ENCODE measurements around the gene VPS52. TPM values are rescaled to one million over a fixed set of nuclear protein-coding genes. Genes with fewer than 3 reads are reported as not detected.

Gene VPS52
- total and polyA plus RNA-seq, 9 of the 15 experiments (the other 6 are each of a cell fraction or from before 2014, with no cell fraction given), result 24.4 to 103 (median 40.2) TPM

DNA sequence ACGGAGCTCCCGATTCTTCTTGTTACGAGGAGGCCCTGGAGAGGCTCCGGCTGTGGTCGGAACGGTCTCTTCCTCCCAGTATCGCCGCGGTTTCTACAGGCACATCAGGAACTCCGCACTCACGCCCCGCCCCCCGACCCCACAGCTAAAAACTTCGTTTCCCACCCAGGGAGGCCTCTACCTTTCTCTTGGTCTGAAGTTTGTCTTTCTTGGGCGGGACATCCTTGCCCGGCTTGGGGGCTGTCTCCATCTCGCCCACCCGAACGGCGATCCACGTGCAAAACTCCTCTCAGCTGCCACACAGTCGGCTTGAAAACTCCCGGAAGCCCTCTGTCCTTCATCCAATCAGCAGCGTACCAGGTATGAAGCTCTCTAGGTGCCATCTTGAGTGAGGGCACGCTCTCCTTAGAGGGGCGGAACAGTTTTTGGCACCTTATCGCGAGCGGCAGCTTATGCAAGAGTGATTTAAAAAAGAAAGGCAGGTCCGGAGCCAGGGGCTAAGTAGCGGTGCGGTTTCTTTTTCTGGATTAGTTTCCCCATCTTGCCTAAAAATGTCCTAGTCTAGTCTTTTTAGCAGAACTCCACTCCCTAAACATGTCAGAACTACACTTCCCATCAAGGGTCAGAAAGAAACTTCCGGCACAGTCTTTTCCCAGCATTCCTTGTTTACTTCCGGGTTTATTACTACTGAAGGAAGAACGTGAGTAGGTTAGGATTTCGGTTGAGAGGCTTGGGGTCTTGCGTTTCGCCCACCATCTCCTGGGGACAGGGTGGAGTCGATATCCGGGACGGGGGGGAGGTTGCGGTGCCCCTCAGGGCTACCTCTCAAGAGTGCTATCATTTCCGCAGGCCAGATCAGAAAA lies 17.5 kb upstream of the VPS52 start, which contains the start of the genes PFDN6 and WDR46 (continued):
- TF ChIP-seq AFF1 (IDR thresholded peaks at IDR 0.05; ENCODE audit: low read depth in 1 of 2, partially characterized antibody in 2 of 2) (peak; percentile 79 to 98), BHLHE40 (IDR thresholded peaks at IDR 0.05; ENCODE audit: low read length) (peak; percentile 80), MYC (IDR thresholded peaks at IDR 0.05; ENCODE audit: low read depth, low read length) (peak; percentile 94), MYC (CRISPR knock-in tag; IDR thresholded peaks at IDR 0.05; ENCODE audit: borderline replicate concordance, low read depth) (no peak), ZNF639 (CRISPR knock-in tag; conservative IDR thresholded peaks at IDR 0.05 in 1 of 2, IDR thresholded peaks at IDR 0.05 in 1 of 2) (peak in 1 of 2 experiments; percentile 89; a peak in 1 of 4 replicates), FOS (IDR thresholded peaks at IDR 0.05; ENCODE audit: extremely low read depth, insufficient read length) (peak; percentile 38), SIN3B (IDR thresholded peaks at IDR 0.05; ENCODE audit: low read depth) (peak; percentile 83), ETS1 (conservative IDR thresholded peaks at IDR 0.05; ENCODE audit: control insufficient read depth, low read depth, low read length) (peak; percentile 41), ZNF407 (IDR thresholded peaks at IDR 0.05; ENCODE audit: low read depth) (no peak)
